Left lung (tissue), 10 donors: ENCODE results near the gene MFSD1. TPM values are rescaled to one million over a fixed set of nuclear protein-coding genes. Genes with fewer than 3 reads are reported as not detected.
A peak's percentile ranks its signal among the peaks of the same experiment; 100 is the strongest.

Experiments
- ATAC-seq: fragments of 200-7000 bp; cut with Tn5 transposase; one replicate; pipeline ENCODE4 v1.9.1; 2020; ENCODE audit warnings: moderate library complexity
- DNase-seq, 4 donors: peaks; one replicate each; pipeline ENCODE4 v3.0.0-alpha.2; 2013 to 2020
- H3K27ac ChIP-seq, 2 donors: fragments of 200-600 bp; sonication (generic) in 1 of 2; one replicate each; pipeline versions ENCODE4 v1.5.0 to v1.8.0; 2020 to 2021
- H3K27me3 ChIP-seq, 2 donors: fragments of 200-600 bp; sonication (generic) in 1 of 2; one replicate each; pipeline versions ENCODE4 v1.5.0 to v1.8.0; 2020 to 2021
- H3K36me3 ChIP-seq, 2 donors: fragments of 200-600 bp; sonication (generic) in 1 of 2; one replicate each; pipeline versions ENCODE4 v1.5.0 to v1.8.0; 2020 to 2021
- H3K4me1 ChIP-seq, 2 donors: fragments of 200-600 bp; one replicate each; pipeline ENCODE4 v1.8.0; 2021
- H3K4me3 ChIP-seq, 2 donors: fragments of 200-600 bp; sonication (generic) in 1 of 2; one replicate each; pipeline versions ENCODE4 v1.5.0 to v1.8.0; 2020 to 2021; ENCODE audit warnings: mild to moderate bottlenecking in 1 of 2
- H3K9me3 ChIP-seq, 2 donors: fragments of 200-600 bp; sonication (generic) in 1 of 2; one replicate each; pipeline versions ENCODE4 v1.5.0 to v1.8.0; 2020 to 2021
- intact Hi-C, 2 donors: fragments of 100-400 bp; cut with DNase I; formaldehyde crosslinking; loops; one replicate each; pipeline versions ENCODE4 v1.11.2 to v1.14.2; 2022
- polyA plus RNA-seq, 6 donors: library from polyadenylated mRNA; unstranded; fragments of 120-200 nt; gene quantifications; one replicate each; pipeline ENCODE4 v1.2.1, GENCODE V29; 2013; ENCODE audit not compliant: insufficient read length in 6 of 6
- total RNA-seq, 2 donors: library from RNA; stranded (reverse); fragmentation: NEBNext Ultra II Directional; extraction: Animal tissue kit (Norgen Biotek cat#: 25700); gene quantifications; one replicate each; pipeline ENCODE4 v1.2.1, GENCODE V29; 2021
- TF ChIP-seq, protein P1 (sequence below), 2 donors: fragments of 200-600 bp; sonication (generic) in 1 of 2; IDR thresholded peaks; one replicate each; pipeline versions ENCODE4 v1.5.0 to v1.8.0; 2021; ENCODE audit warnings: antibody characterized with exemption in 2 of 2
- donor health status: DM: no; HTN: yes; CAD: no.
- donor health status: DM: no; HTN: no; CAD: no.

The MFSD1 gene
- total and polyA plus RNA-seq, 8 donors = 48.6 to 134 (median 53.1) TPM

DNA sequence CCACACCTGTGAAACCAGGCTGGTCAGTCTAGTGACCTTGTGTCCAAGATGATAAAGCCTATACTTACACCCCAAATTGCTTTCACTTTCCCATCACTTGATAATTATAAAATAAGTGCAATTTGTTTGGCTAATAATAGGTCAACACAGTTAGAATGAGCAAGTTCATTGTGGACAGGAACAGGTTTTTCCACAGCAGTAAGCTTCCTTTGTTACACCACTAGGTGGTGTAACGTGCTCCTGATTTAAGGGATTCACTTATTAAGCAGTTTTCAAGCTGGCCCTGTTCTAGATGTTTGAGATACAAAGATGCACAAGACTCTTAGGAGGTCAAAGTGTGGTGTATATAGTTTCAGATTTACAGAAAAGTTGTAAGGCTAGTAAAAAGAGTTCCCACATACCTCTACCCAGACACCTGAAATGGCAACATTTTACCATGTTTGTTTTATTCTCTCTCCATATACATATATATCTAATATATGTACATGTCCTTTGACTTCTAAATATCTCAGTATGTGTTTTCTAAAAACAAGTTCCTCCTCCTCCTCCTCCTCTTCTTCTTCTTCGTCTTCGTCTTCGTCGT lies 6.8 kb upstream of the MFSD1 start:
- intact Hi-C loops = loop anchor here in 1 of 2 donors (10.0 kb wide), 1 partner anchor 120 kb away; the partner anchor contains the start of gene LXN
- peak; percentile 67 for ATAC-seq

GRCh38 chr3:158801201-158801600 lies 653 bp upstream of the MFSD1 start:
- H3K27ac ChIP-seq = peak overlapping the region; percentile 90 to 97
- ATAC-seq = peak; percentile 41
- peak in 1 of 4 donors; percentile 23 for DNase-seq
- peak overlapping the region; percentile 78 to 94 for H3K4me3 ChIP-seq
- peaks cover 0 to 44% of the 10 kb centered on the region in 2 donors for H3K4me1 ChIP-seq
- TF ChIP-seq, protein P1, sequence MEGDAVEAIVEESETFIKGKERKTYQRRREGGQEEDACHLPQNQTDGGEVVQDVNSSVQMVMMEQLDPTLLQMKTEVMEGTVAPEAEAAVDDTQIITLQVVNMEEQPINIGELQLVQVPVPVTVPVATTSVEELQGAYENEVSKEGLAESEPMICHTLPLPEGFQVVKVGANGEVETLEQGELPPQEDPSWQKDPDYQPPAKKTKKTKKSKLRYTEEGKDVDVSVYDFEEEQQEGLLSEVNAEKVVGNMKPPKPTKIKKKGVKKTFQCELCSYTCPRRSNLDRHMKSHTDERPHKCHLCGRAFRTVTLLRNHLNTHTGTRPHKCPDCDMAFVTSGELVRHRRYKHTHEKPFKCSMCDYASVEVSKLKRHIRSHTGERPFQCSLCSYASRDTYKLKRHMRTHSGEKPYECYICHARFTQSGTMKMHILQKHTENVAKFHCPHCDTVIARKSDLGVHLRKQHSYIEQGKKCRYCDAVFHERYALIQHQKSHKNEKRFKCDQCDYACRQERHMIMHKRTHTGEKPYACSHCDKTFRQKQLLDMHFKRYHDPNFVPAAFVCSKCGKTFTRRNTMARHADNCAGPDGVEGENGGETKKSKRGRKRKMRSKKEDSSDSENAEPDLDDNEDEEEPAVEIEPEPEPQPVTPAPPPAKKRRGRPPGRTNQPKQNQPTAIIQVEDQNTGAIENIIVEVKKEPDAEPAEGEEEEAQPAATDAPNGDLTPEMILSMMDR (IDR thresholded peaks at IDR 0.05) = no peak
- peaks cover 0 to 16% of the 10 kb centered on the region in 2 donors for H3K36me3 ChIP-seq
- intact Hi-C loops = no loop called here
- H3K27me3 ChIP-seq = peaks cover 0 to 3% of the 10 kb centered on the region in 2 donors
- H3K9me3 ChIP-seq = no peaks in the 10 kb centered on the region

More for the DNA sequence above, 6.8 kb upstream of the MFSD1 start:
- H3K27ac ChIP-seq = no peak overlapping the region
- peaks cover 0 to 3% of the 10 kb centered on the region in 2 donors for H3K27me3 ChIP-seq
- H3K36me3 ChIP-seq = no peaks in the 10 kb centered on the region
- peaks cover 0 to 5% of the 10 kb centered on the region in 2 donors for H3K9me3 ChIP-seq
- H3K4me3 ChIP-seq = no peak overlapping the region
- DNase-seq = no peak
- TF ChIP-seq, protein P1 (IDR thresholded peaks at IDR 0.05) = peak; percentile 45 to 66
- H3K4me1 ChIP-seq = no peaks in the 10 kb centered on the region

- intact Hi-C loops = no loop called here
- peak in 1 of 4 donors; percentile 65 for DNase-seq
- Histone ChIP-seq H3K4me3 (peak overlapping the region; percentile 78 to 94), H3K27ac (peak overlapping the region; percentile 90 to 97), H3K36me3 (peaks cover 0 to 29% of the 10 kb centered on the region in 2 donors), H3K9me3 (no peaks in the 10 kb centered on the region), H3K4me1 (peaks cover 0 to 52% of the 10 kb centered on the region in 2 donors), H3K27me3 (no peaks in the 10 kb centered on the region)
- peak; percentile 49 for ATAC-seq
- TF ChIP-seq, protein P1 (IDR thresholded peaks at IDR 0.05) = no peak
Measured at GRCh38 chr3:158802409-158803268, 785 bp downstream of the MFSD1 start.

DNA sequence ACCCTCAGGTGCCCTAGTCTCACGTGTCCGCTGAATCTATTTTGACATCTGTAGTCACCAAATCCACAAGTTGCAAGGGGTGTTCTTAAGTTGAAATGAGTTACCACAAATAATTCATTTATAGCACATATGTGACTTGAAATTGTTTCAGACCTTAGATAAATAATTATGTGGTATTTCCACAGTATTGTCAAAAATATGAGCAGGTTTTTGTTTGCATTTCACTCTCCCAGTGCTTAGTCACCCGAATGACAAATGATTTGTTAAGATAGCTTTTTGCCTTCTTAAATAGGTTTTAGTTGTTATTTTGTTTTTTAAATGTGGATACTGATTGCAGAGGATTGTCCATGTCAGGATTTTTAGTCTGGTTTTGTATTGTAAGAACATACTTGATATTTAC lies 2.6 kb downstream of the MFSD1 start:
- no peaks in the 10 kb centered on the region for H3K9me3 ChIP-seq
- peak overlapping the region in 1 of 2 donors; percentile 78 for H3K4me3 ChIP-seq
- H3K27ac ChIP-seq = no peak overlapping the region
- peaks cover 0 to 46% of the 10 kb centered on the region in 2 donors for H3K36me3 ChIP-seq
- H3K4me1 ChIP-seq = peaks cover 0 to 70% of the 10 kb centered on the region in 2 donors
- intact Hi-C loops = no loop called here
- no peak for DNase-seq
- no peaks in the 10 kb centered on the region for H3K27me3 ChIP-seq
- TF ChIP-seq, protein P1 (IDR thresholded peaks at IDR 0.05) = no peak
- ATAC-seq = no peak

GRCh38 chr3:158808697-158809096 lies 6.8 kb downstream of the MFSD1 start:
- intact Hi-C loops = no loop called here
- peaks cover 0 to 87% of the 10 kb centered on the region in 2 donors for H3K36me3 ChIP-seq

More at GRCh38 chr3:158808697-158809096, 6.8 kb downstream of the MFSD1 start:
- DNase-seq (peak in 1 of 4 donors; percentile 16), ATAC-seq (peak; percentile 13)
- Histone ChIP-seq H3K27ac (peak overlapping the region; percentile 34 to 85), H3K9me3 (no peaks in the 10 kb centered on the region), H3K4me3 (no peak overlapping the region), H3K27me3 (no peaks in the 10 kb centered on the region), H3K4me1 (peaks cover 0 to 84% of the 10 kb centered on the region in 2 donors)
- TF ChIP-seq, protein P1 (IDR thresholded peaks at IDR 0.05) = no peak
